CD14-positive monocyte (primary cell): Measurements from ENCODE around the gene TLR4. TPM values are rescaled to one million over a fixed set of nuclear protein-coding genes. Genes with fewer than 3 reads are reported as not detected.

Experiments used
- DNase-seq, 3 donors: peaks; one replicate each; pipeline ENCODE4 v3.0.0-alpha.2; 2011 to 2022
- H2AFZ ChIP-seq: 2 replicates; pipeline ENCODE4 v1.6.0; 2012; ENCODE audit warnings: mild to moderate bottlenecking, low read depth, low read length, inconsistent platforms; ENCODE audit not compliant: insufficient read depth, poor library complexity, severe bottlenecking
- H3K27ac ChIP-seq, 2 donors: 1 replicate in 1 of 2; 2 replicates in 1 of 2; pipeline ENCODE4 v1.5.1; 2012 to 2013; ENCODE audit warnings: low read length in 2 of 2, control low read depth in 1 of 2, inconsistent platforms in 1 of 2, low read depth in 1 of 2, mild to moderate bottlenecking in 1 of 2
- H3K27me3 ChIP-seq, 2 donors: one replicate each; pipeline versions ENCODE4 v1.6.0 to v1.6.1; 2011 to 2013; ENCODE audit warnings: low read length in 2 of 2; ENCODE audit not compliant: control insufficient read depth in 2 of 2, insufficient read depth in 2 of 2
- H3K36me3 ChIP-seq, 2 donors: replicated peaks in 1 of 2; 1 replicate in 1 of 2; 2 replicates in 1 of 2; pipeline versions ENCODE4 v1.5.1 to v1.6.1; 2012 to 2013; ENCODE audit warnings: low read length in 2 of 2, control low read depth in 1 of 2, inconsistent platforms in 1 of 2, mild to moderate bottlenecking in 1 of 2; ENCODE audit not compliant: insufficient read depth in 2 of 2, control insufficient read depth in 1 of 2
- H3K4me1 ChIP-seq, 2 donors: 1 replicate in 1 of 2; 2 replicates in 1 of 2; pipeline versions ENCODE4 v1.5.1 to v1.6.1; 2012 to 2013; ENCODE audit warnings: low read length in 2 of 2, control low read depth in 1 of 2, inconsistent platforms in 1 of 2, mild to moderate bottlenecking in 1 of 2, moderate library complexity in 1 of 2; ENCODE audit not compliant: insufficient read depth in 2 of 2, control insufficient read depth in 1 of 2
- H3K4me2 ChIP-seq: replicated peaks from 2 replicates; pipeline ENCODE3; 2012; ENCODE audit warnings: low read length, moderate library complexity, mild to moderate bottlenecking; ENCODE audit not compliant: poor library complexity, severe bottlenecking; ENCODE audit errors: extremely low read depth
- H3K4me3 ChIP-seq, 3 experiments: fragments of 200-600 bp in 1 of 3; sonication (generic) in 1 of 3; replicated peaks in 1 of 3; 1 replicate in 2 of 3; 2 replicates in 1 of 3; pipeline ENCODE4 v1.5.1; 2011 to 2013; ENCODE audit warnings: low read length in 3 of 3, mild to moderate bottlenecking in 3 of 3, control low read depth in 2 of 3, low read depth in 2 of 3, inconsistent platforms in 1 of 3, moderate library complexity in 1 of 3
- H3K79me2 ChIP-seq: 2 replicates; pipeline ENCODE4 v1.6.0; 2012; ENCODE audit warnings: mild to moderate bottlenecking, control low read depth, inconsistent platforms, low read length, moderate library complexity; ENCODE audit not compliant: insufficient read depth
- H3K9ac ChIP-seq: 2 replicates; pipeline ENCODE4 v1.6.0; 2017; ENCODE audit warnings: low read length, mild to moderate bottlenecking; ENCODE audit not compliant: insufficient read depth, poor library complexity, severe bottlenecking
- H3K9me3 ChIP-seq, 2 donors: replicated peaks in 1 of 2; 1 replicate in 1 of 2; 2 replicates in 1 of 2; pipeline versions ENCODE4 v1.5.1 to v1.6.1; 2012 to 2013; ENCODE audit warnings: low read length in 2 of 2, control low read depth in 1 of 2; ENCODE audit not compliant: control insufficient read depth in 1 of 2, insufficient read depth in 1 of 2
- H4K20me1 ChIP-seq: 2 replicates; pipeline ENCODE4 v1.6.0; 2012; ENCODE audit warnings: mild to moderate bottlenecking, low read length, control low read depth, moderate library complexity; ENCODE audit not compliant: insufficient read depth
- H3K27ac Mint-ChIP-seq, 7 donors: one replicate each; pipeline ENCODE4 v1.8.0; 2020; ENCODE audit warnings: mild to moderate bottlenecking in 7 of 7, mixed read lengths in 7 of 7, moderate library complexity in 6 of 7, inconsistent platforms in 2 of 7
- H3K27me3 Mint-ChIP-seq, 3 donors: one replicate each; pipeline ENCODE4 v1.8.0; 2021 to 2022; ENCODE audit warnings: low read depth in 3 of 3, mild to moderate bottlenecking in 3 of 3, mixed read lengths in 3 of 3, moderate library complexity in 3 of 3, inconsistent platforms in 1 of 3
- H3K36me3 Mint-ChIP-seq, 2 donors: one replicate each; pipeline ENCODE4 v1.8.0; 2020; ENCODE audit warnings: mixed read lengths in 2 of 2, inconsistent platforms in 1 of 2, mild to moderate bottlenecking in 1 of 2
- H3K4me1 Mint-ChIP-seq: one replicate; pipeline ENCODE4 v1.8.0; 2020; ENCODE audit warnings: mild to moderate bottlenecking, mixed read lengths
- H3K4me3 Mint-ChIP-seq, 2 donors: one replicate each; pipeline ENCODE4 v1.8.0; 2020; ENCODE audit warnings: mild to moderate bottlenecking in 2 of 2, mixed read lengths in 2 of 2, moderate library complexity in 1 of 2
- H3K9me3 Mint-ChIP-seq, 7 donors: one replicate each; pipeline ENCODE4 v1.8.0; 2020 to 2022; ENCODE audit warnings: mixed read lengths in 7 of 7, mild to moderate bottlenecking in 6 of 7, moderate library complexity in 6 of 7, inconsistent platforms in 2 of 7
- CTCF ChIP-seq: fragments of 200-600 bp; IDR thresholded peaks from one replicate; pipeline ENCODE4 v1.8.0; 2022; ENCODE audit warnings: antibody characterized with exemption, mild to moderate bottlenecking
- WGBS: methylation state at CpG from one replicate; pipeline ENCODE4 v1.1.5; 2013; ENCODE audit warnings: missing lambda C conversion rate; ENCODE audit not compliant: insufficient coverage; 5-methylcytosine and 5-hydroxymethylcytosine counted together
- intact Hi-C, 2 donors: fragments of 100-400 bp; cut with micrococcal nuclease; formaldehyde crosslinking; loops; one replicate each; pipeline versions ENCODE4 v1.15.0 to v1.15.1; 2023
- polyA plus RNA-seq, 3 donors: library from polyadenylated mRNA; depleted of rRNA in 1 of 3; unstranded in 2 of 3; stranded (reverse) in 1 of 3; fragments of 300-500 nt in 2 of 3; fragments of >200 nt in 1 of 3; fragmentation: Illumina TruSeq in 2 of 3; gene quantifications; 1 replicate in 2 of 3; 2 replicates in 1 of 3; pipeline ENCODE4 v1.2.3, GENCODE V29; 2012 to 2021

TLR4 gene
- polyA plus RNA-seq, 3 donors, result 34.0 to 214 (median 174) TPM

GRCh38 chr9:117672369-117672768, 31.8 kb upstream of the TLR4 start:
- Histone ChIP-seq H3K27ac (no peak overlapping the region), H3K9me3 (peaks cover 4 to 9% of the 10 kb centered on the region in 2 donors), H3K27me3 (no peaks in the 10 kb centered on the region), H4K20me1 (no peaks in the 10 kb centered on the region), H3K36me3 (no peaks in the 10 kb centered on the region), H3K79me2 (no peaks in the 10 kb centered on the region), H3K4me3 (no peak overlapping the region), H2AFZ (no peak overlapping the region), H3K4me1 (peaks cover 3 to 9% of the 10 kb centered on the region in 2 donors), H3K4me2 (no peak overlapping the region), H3K9ac (no peak overlapping the region)
- H3K4me1 Mint-ChIP-seq, result peaks cover 13% of the 10 kb centered on the region
- peaks cover 6 to 9% (median 8%) of the 10 kb centered on the region in 7 donors for H3K9me3 Mint-ChIP-seq
- peaks cover 8 to 12% (median 8%) of the 10 kb centered on the region in 3 donors for H3K27me3 Mint-ChIP-seq
- intact Hi-C loops, result no loop called here
- H3K4me3 Mint-ChIP-seq, result no peak overlapping the region
- WGBS, result no CpG with 5 or more reads among the region's 1 CpG
- TF ChIP-seq CTCF, result no peak
- H3K27ac Mint-ChIP-seq, result no peak overlapping the region
- no peak for DNase-seq
- no peaks in the 10 kb centered on the region for H3K36me3 Mint-ChIP-seq

GRCh38 chr9:117677572-117677971, 26.6 kb upstream of the TLR4 start:
- no peaks in the 10 kb centered on the region for H3K36me3 Mint-ChIP-seq
- Histone ChIP-seq H3K27me3 (no peaks in the 10 kb centered on the region), H3K36me3 (no peaks in the 10 kb centered on the region), H3K27ac (no peak overlapping the region), H3K79me2 (no peaks in the 10 kb centered on the region), H3K9me3 (peaks cover 4 to 9% of the 10 kb centered on the region in 2 donors), H3K4me1 (peaks cover 11 to 31% of the 10 kb centered on the region in 2 donors), H3K4me2 (peak overlapping the region; percentile 27), H2AFZ (no peak overlapping the region), H4K20me1 (no peaks in the 10 kb centered on the region), H3K9ac (no peak overlapping the region), H3K4me3 (no peak overlapping the region)
- peak overlapping the region in 1 of 2 donors; percentile 63 for H3K4me3 Mint-ChIP-seq
- no peak for TF ChIP-seq CTCF
- no peak for DNase-seq
- H3K27me3 Mint-ChIP-seq, result peaks cover 0 to 4% (median 1%) of the 10 kb centered on the region in 3 donors
- peak overlapping the region in 1 of 7 donors; percentile 4 for H3K27ac Mint-ChIP-seq
- H3K4me1 Mint-ChIP-seq, result peaks cover 36% of the 10 kb centered on the region
- intact Hi-C loops, result no loop called here
- H3K9me3 Mint-ChIP-seq, result peaks cover 6 to 9% (median 7%) of the 10 kb centered on the region in 7 donors
